K562 (cell line): ENCODE measurements around the gene LAMTOR5. TPM values are rescaled to one million over a fixed set of nuclear protein-coding genes. Genes with fewer than 3 reads are reported as not detected.
A peak's percentile ranks its signal among the peaks of the same experiment; 100 is the strongest.

Experiments used
- CBFA2T3 ChIP-seq: fragments of 450-650 bp; IDR thresholded peaks from 2 replicates; pipeline ENCODE4 v1.6.1; 2017
- CSDE1 ChIP-seq, 2 experiments: fragments of 450-650 bp; IDR thresholded peaks; 2 replicates each; pipeline ENCODE4 v1.6.1; 2016; ENCODE audit warnings: mild to moderate bottlenecking in 1 of 2
- IFI16 ChIP-seq: fragments of 250-450 bp; sonication (Bioruptor Pico); IDR thresholded peaks from 2 replicates; pipeline ENCODE4 v2.1.2; 2022; ENCODE audit warnings: mild to moderate bottlenecking, inconsistent platforms
- LCOR ChIP-seq: sonication (generic); formaldehyde crosslinking; IDR thresholded peaks from 2 replicates; pipeline ENCODE4 v1.8.0; 2022; ENCODE audit warnings: mild to moderate bottlenecking, missing genetic modification reagents
- MCM3 ChIP-seq: fragments of 450-650 bp; IDR thresholded peaks from 2 replicates; pipeline ENCODE4 v1.6.1; 2016
- MEIS2 ChIP-seq: fragments of 450-650 bp; IDR thresholded peaks from 2 replicates; pipeline ENCODE4 v1.6.1; 2014; ENCODE audit warnings: mild to moderate bottlenecking; ENCODE audit not compliant: partially characterized antibody
- MYNN ChIP-seq, 2 experiments: sonication (generic); formaldehyde crosslinking in 1 of 2; IDR thresholded peaks; 2 replicates each; pipeline versions ENCODE4 v1.5.0 to v1.6.1; 2016 to 2020; ENCODE audit warnings: antibody characterized with exemption in 1 of 2, missing genetic modification reagents in 1 of 2
- NCOA6 ChIP-seq: fragments of 450-650 bp; IDR thresholded peaks from 2 replicates; pipeline ENCODE4 v1.6.1; 2017; ENCODE audit warnings: mild to moderate bottlenecking
- RCOR1 ChIP-seq, 2 experiments: IDR thresholded peaks; 2 replicates each; pipeline ENCODE4 v1.6.1; 2012; ENCODE audit warnings: low read depth in 2 of 2, low read length in 2 of 2, borderline replicate concordance in 1 of 2, improper control_type of control experiment in 1 of 2
- RFX1 ChIP-seq: fragments of 450-650 bp; IDR thresholded peaks from 2 replicates; pipeline ENCODE4 v1.6.1; 2016; ENCODE audit warnings: mild to moderate bottlenecking, moderate library complexity
- RREB1 ChIP-seq: fragments of 250-450 bp; sonication (Bioruptor Pico); IDR thresholded peaks from 2 replicates; pipeline ENCODE4 v1.4.0; 2020
- SMARCA5 ChIP-seq: fragments of 450-650 bp; IDR thresholded peaks from 2 replicates; pipeline ENCODE4 v1.6.1; 2016
- SRSF1 ChIP-seq: fragments of 200-400 bp; formaldehyde crosslinking; IDR thresholded peaks from 2 replicates; pipeline ENCODE4 v1.6.1; 2017; ENCODE audit warnings: mild to moderate bottlenecking, low read depth, low read length, moderate library complexity
- TAF9B ChIP-seq: fragments of 450-650 bp; IDR thresholded peaks from 2 replicates; pipeline ENCODE4 v1.6.1; 2018; ENCODE audit warnings: mild to moderate bottlenecking; ENCODE audit not compliant: partially characterized antibody
- TBP ChIP-seq: optimal IDR thresholded peaks from 2 replicates; pipeline ENCODE3; 2011; ENCODE audit warnings: low read depth, low read length, improper control_type of control experiment
- TCF7 ChIP-seq: sonication (generic); IDR thresholded peaks from 2 replicates; pipeline ENCODE4 v1.6.1; 2016; ENCODE audit warnings: antibody characterized with exemption, borderline replicate concordance
- THRB ChIP-seq: fragments of 450-650 bp; formaldehyde crosslinking; conservative IDR thresholded peaks from 2 replicates; pipeline ENCODE4 v1.4.0; 2022; ENCODE audit warnings: mild to moderate bottlenecking, missing genetic modification characterization
- XRCC4 ChIP-seq: IDR thresholded peaks from one replicate; pipeline ENCODE4 v1.6.1; 2011; ENCODE audit not compliant: insufficient read depth, insufficient read length; ENCODE audit errors: extremely low read depth
- ZNF124 ChIP-seq: sonication (generic); formaldehyde crosslinking; IDR thresholded peaks from 2 replicates; pipeline ENCODE4 v1.8.1; 2022; ENCODE audit warnings: missing genetic modification reagents
- ZNF134 ChIP-seq: fragments of 250-450 bp; sonication (Bioruptor Pico); conservative IDR thresholded peaks from 2 replicates; pipeline ENCODE4 v1.4.0; 2020
- ZNF146 ChIP-seq: IDR thresholded peaks from one replicate; pipeline ENCODE4 v1.6.1; 2018; ENCODE audit warnings: missing compliant biosample characterization; ENCODE audit not compliant: unreplicated experiment
- ZNF511 ChIP-seq: sonication (generic); formaldehyde crosslinking; IDR thresholded peaks from 2 replicates; pipeline ENCODE4 v1.8.0; 2022; ENCODE audit warnings: mild to moderate bottlenecking, missing genetic modification reagents
- ZNF77 ChIP-seq: fragments of 250-450 bp; sonication (Bioruptor Pico); IDR thresholded peaks from 2 replicates; pipeline ENCODE4 v1.5.0; 2020
- polyA plus RNA-seq, 8 experiments: library from polyadenylated mRNA; depleted of rRNA in 4 of 8; stranded (reverse) in 5 of 8; unstranded in 3 of 8; fragments of >200 nt; fragmentation: Nextera tagmentation in 2 of 8; fragmentation: Illumina TruSeq in 1 of 8; extraction: Ambion mirVana in 2 of 8; extraction: Trizol in 1 of 8; gene quantifications; 2 replicates each; pipeline versions ENCODE4 v1.2.1 to v1.2.3, GENCODE V29; 2011 to 2014; ENCODE audit warnings: inconsistent platforms in 1 of 8, missing spikeins in 1 of 8
- total RNA-seq, 7 experiments: library from RNA; depleted of rRNA in 6 of 7; stranded (reverse); fragments of >200 nt in 6 of 7; fragmentation: Illumina TruSeq in 2 of 7; extraction: Trizol in 2 of 7; gene quantifications; 2 replicates each; pipeline versions ENCODE4 v1.2.1 to v1.2.3, GENCODE V29; 2011 to 2021; ENCODE audit warnings: low replicate concordance in 1 of 7
- TF ChIP-seq, protein P1 (sequence below): sonication (generic); formaldehyde crosslinking; IDR thresholded peaks from 2 replicates; pipeline ENCODE4 v1.8.1; 2023; ENCODE audit warnings: mild to moderate bottlenecking, missing genetic modification reagents

Gene LAMTOR5
- total and polyA plus RNA-seq, 9 of the 15 experiments (the other 6 are each of a cell fraction or from before 2014, with no cell fraction given) = 118 to 712 (median 241) TPM

DNA sequence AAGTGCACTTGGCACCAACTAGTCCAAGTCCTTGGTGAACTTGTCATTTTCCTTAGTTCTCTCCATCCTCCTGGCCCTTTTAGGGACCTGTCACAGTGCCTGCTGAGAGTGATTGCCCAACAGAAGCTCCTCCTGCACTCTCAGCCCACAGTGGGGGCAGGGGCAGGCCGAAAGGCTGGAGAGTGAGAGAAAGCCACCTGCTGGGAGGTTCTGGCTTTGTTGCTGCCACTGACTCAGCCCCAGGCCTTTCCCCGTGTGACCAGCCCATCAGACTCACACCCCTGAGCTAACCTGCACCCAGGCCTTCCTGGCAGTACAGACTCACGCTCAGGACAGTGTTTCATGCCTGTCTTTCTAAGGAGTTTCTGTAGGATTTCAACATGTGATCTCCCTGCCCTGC lies 26.3 kb upstream of the LAMTOR5 start (continued):
- TF ChIP-seq, protein P1, sequence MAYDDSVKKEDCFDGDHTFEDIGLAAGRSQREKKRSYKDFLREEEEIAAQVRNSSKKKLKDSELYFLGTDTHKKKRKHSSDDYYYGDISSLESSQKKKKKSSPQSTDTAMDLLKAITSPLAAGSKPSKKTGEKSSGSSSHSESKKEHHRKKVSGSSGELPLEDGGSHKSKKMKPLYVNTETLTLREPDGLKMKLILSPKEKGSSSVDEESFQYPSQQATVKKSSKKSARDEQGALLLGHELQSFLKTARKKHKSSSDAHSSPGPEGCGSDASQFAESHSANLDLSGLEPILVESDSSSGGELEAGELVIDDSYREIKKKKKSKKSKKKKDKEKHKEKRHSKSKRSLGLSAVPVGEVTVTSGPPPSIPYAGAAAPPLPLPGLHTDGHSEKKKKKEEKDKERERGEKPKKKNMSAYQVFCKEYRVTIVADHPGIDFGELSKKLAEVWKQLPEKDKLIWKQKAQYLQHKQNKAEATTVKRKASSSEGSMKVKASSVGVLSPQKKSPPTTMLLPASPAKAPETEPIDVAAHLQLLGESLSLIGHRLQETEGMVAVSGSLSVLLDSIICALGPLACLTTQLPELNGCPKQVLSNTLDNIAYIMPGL (CRISPR knock-in tag) = no peak
- TF ChIP-seq SMARCA5 (no peak), ZNF146 (no peak), ZNF134 (CRISPR knock-in tag) (no peak), THRB (CRISPR knock-in tag) (no peak), MEIS2 (peak; percentile 87), ZNF511 (CRISPR knock-in tag) (no peak), RCOR1 (IDR thresholded peaks at IDR 0.05; ENCODE audit: borderline replicate concordance in 1 of 2, low read depth in 2 of 2, low read length in 2 of 2) (peak in 1 of 2 experiments; percentile 53; a peak in 1 of 4 replicates), CSDE1 (IDR thresholded peaks at IDR 0.05) (no peak), XRCC4 (no peak), TAF9B (no peak), ZNF124 (CRISPR knock-in tag) (no peak), TCF7 (no peak), RREB1 (CRISPR knock-in tag) (no peak), SRSF1 (no peak), MCM3 (no peak), TBP (no peak), MYNN (IDR thresholded peaks at IDR 0.05) (no peak), MYNN (CRISPR knock-in tag; IDR thresholded peaks at IDR 0.05) (no peak), CBFA2T3 (no peak), NCOA6 (no peak), ZNF77 (no peak), IFI16 (no peak), LCOR (CRISPR knock-in tag) (no peak), RFX1 (no peak)
